Fibroblast of lung (primary cell): ENCODE measurements around the gene OTUB2. TPM values are rescaled to one million over a fixed set of nuclear protein-coding genes. Genes with fewer than 3 reads are reported as not detected.

Source experiments
- DNase-seq, 2 donors: peaks; one replicate each; pipeline versions ENCODE4 v3.0.0 to v3.0.0-alpha.2; 2010; ENCODE audit warnings: low read depth in 2 of 2
- H2AFZ ChIP-seq: 2 replicates; pipeline ENCODE4 v1.5.1; 2012; ENCODE audit warnings: low read length, control low read depth, inconsistent platforms
- H3K27ac ChIP-seq: 2 replicates; pipeline ENCODE4 v1.5.1; 2011; ENCODE audit warnings: low read length, control low read depth; ENCODE audit not compliant: insufficient read depth
- H3K27me3 ChIP-seq: 2 replicates; pipeline ENCODE4 v1.5.1; 2011; ENCODE audit warnings: mild to moderate bottlenecking, low read length; ENCODE audit not compliant: control insufficient read depth, insufficient read depth
- H3K36me3 ChIP-seq: 2 replicates; pipeline ENCODE4 v1.5.1; 2011; ENCODE audit warnings: low read length; ENCODE audit not compliant: control insufficient read depth, insufficient read depth
- H3K4me1 ChIP-seq: 2 replicates; pipeline ENCODE4 v1.5.1; 2011; ENCODE audit warnings: low read length; ENCODE audit not compliant: control insufficient read depth, insufficient read depth; ENCODE audit errors: extremely low read depth
- H3K4me2 ChIP-seq: 2 replicates; pipeline ENCODE4 v1.5.1; 2011; ENCODE audit warnings: low read length, control low read depth; ENCODE audit not compliant: insufficient read depth; ENCODE audit errors: extremely low read depth
- H3K4me3 ChIP-seq, 4 experiments: fragments of 200-600 bp in 1 of 4; sonication (generic) in 1 of 4; replicated peaks in 1 of 4; 2 replicates each; pipeline ENCODE4 v1.5.1; 2011 to 2016; ENCODE audit warnings: low read length in 4 of 4, low read depth in 3 of 4, mild to moderate bottlenecking in 3 of 4, control low read depth in 2 of 4, inconsistent platforms in 1 of 4, mixed read lengths in 1 of 4; ENCODE audit not compliant: insufficient read depth in 1 of 4; ENCODE audit errors: control extremely low read depth in 1 of 4
- H3K79me2 ChIP-seq: 2 replicates; pipeline ENCODE4 v1.5.1; 2012; ENCODE audit warnings: mild to moderate bottlenecking, low read length, inconsistent platforms; ENCODE audit not compliant: control insufficient read depth, insufficient read depth
- H3K9ac ChIP-seq: 2 replicates; pipeline ENCODE4 v1.5.1; 2011; ENCODE audit warnings: mild to moderate bottlenecking, low read length, control low read depth; ENCODE audit not compliant: insufficient read depth
- H3K9me3 ChIP-seq: 2 replicates; pipeline ENCODE4 v1.5.1; 2012; ENCODE audit warnings: low read depth, low read length; ENCODE audit not compliant: control insufficient read depth, insufficient read depth
- H4K20me1 ChIP-seq: 2 replicates; pipeline ENCODE4 v1.5.1; 2011; ENCODE audit warnings: low read length; ENCODE audit not compliant: control insufficient read depth, insufficient read depth; ENCODE audit errors: extremely low read depth
- CTCF ChIP-seq, 2 donors: IDR thresholded peaks in 1 of 2; conservative IDR thresholded peaks in 1 of 2; 1 replicate in 1 of 2; 2 replicates in 1 of 2; pipeline ENCODE4 v1.5.1; 2011 to 2012; ENCODE audit warnings: low read length in 2 of 2, control low read depth in 1 of 2, inconsistent platforms in 1 of 2, low read depth in 1 of 2, mild to moderate bottlenecking in 1 of 2
- EZH2 ChIP-seq: IDR thresholded peaks from 2 replicates; pipeline ENCODE4 v1.5.1; 2012; ENCODE audit warnings: low read length, control low read depth, mild to moderate bottlenecking; ENCODE audit errors: missing control alignments
- polyA plus RNA-seq, 2 donors: library from polyadenylated mRNA; depleted of rRNA in 1 of 2; stranded (reverse) in 1 of 2; unstranded in 1 of 2; fragments of >200 nt; gene quantifications; 2 replicates each; pipeline ENCODE4 v1.2.1, GENCODE V29; 2011 to 2012; ENCODE audit warnings: missing spikeins in 1 of 2
- total RNA-seq: library from RNA; depleted of rRNA; stranded (reverse); fragments of >200 nt; gene quantifications from 2 replicates; pipeline ENCODE4 v1.2.1, GENCODE V29; 2014

Gene OTUB2
- total and polyA plus RNA-seq, 2 donors (not counting 1 experiment from before 2014, with no cell fraction given), result 1.3 to 2.3 TPM

- no peaks in the 10 kb centered on the region for H4K20me1 ChIP-seq
- H3K9me3 ChIP-seq, result no peaks in the 10 kb centered on the region
- DNase-seq, result no peak
- no peaks in the 10 kb centered on the region for H3K79me2 ChIP-seq
- no peaks in the 10 kb centered on the region for H3K36me3 ChIP-seq
- peaks cover 4% of the 10 kb centered on the region for H3K27me3 ChIP-seq
- H3K4me3 ChIP-seq, result no peak overlapping the region
- H3K4me2 ChIP-seq, result no peak overlapping the region
- TF ChIP-seq CTCF (conservative IDR thresholded peaks at IDR 0.05 in 1 of 2, IDR thresholded peaks at IDR 0.05 in 1 of 2; ENCODE audit: low read depth in 1 of 2, low read length in 2 of 2) (no peak), EZH2 (no peak)
- H3K4me1 ChIP-seq, result no peaks in the 10 kb centered on the region
- no peak overlapping the region for H2AFZ ChIP-seq
- no peak overlapping the region for H3K27ac ChIP-seq
- H3K9ac ChIP-seq, result no peak overlapping the region
Observed at GRCh38 chr14:93991649-93992048, 34.5 kb upstream of the OTUB2 start.

GRCh38 chr14:93993382-93993781 lies 32.8 kb upstream of the OTUB2 start:
- peaks cover 4% of the 10 kb centered on the region for H3K27me3 ChIP-seq
- TF ChIP-seq EZH2 (no peak), CTCF (conservative IDR thresholded peaks at IDR 0.05 in 1 of 2, IDR thresholded peaks at IDR 0.05 in 1 of 2; ENCODE audit: low read depth in 1 of 2, low read length in 2 of 2) (no peak)

GRCh38 chr14:93994919-93995682 lies 31.0 kb upstream of the OTUB2 start:
- Histone ChIP-seq H4K20me1 (no peaks in the 10 kb centered on the region), H3K4me2 (peak overlapping the region; percentile 45), H3K27me3 (peaks cover 4% of the 10 kb centered on the region), H3K4me3 (no peak overlapping the region), H3K4me1 (no peaks in the 10 kb centered on the region), H3K27ac (no peak overlapping the region), H3K9ac (no peak overlapping the region), H3K36me3 (no peaks in the 10 kb centered on the region), H2AFZ (no peak overlapping the region), H3K79me2 (no peaks in the 10 kb centered on the region), H3K9me3 (no peaks in the 10 kb centered on the region)
- TF ChIP-seq CTCF (conservative IDR thresholded peaks at IDR 0.05 in 1 of 2, IDR thresholded peaks at IDR 0.05 in 1 of 2; ENCODE audit: low read depth in 1 of 2, low read length in 2 of 2), result no peak
- no peak for TF ChIP-seq EZH2
- peak; percentile 46 to 96 for DNase-seq

More at GRCh38 chr14:93993382-93993781, 32.8 kb upstream of the OTUB2 start:
- no peak overlapping the region for H3K4me3 ChIP-seq
- H4K20me1 ChIP-seq, result no peaks in the 10 kb centered on the region
- no peaks in the 10 kb centered on the region for H3K4me1 ChIP-seq
- no peaks in the 10 kb centered on the region for H3K36me3 ChIP-seq
- H3K27ac ChIP-seq, result no peak overlapping the region
- DNase-seq, result no peak
- H3K9me3 ChIP-seq, result no peaks in the 10 kb centered on the region
- H3K79me2 ChIP-seq, result no peaks in the 10 kb centered on the region
- no peak overlapping the region for H3K9ac ChIP-seq
- no peak overlapping the region for H2AFZ ChIP-seq
- no peak overlapping the region for H3K4me2 ChIP-seq
